Measurements from ENCODE around the gene C7orf33. TPM values are rescaled to one million over a fixed set of nuclear protein-coding genes. Genes with fewer than 3 reads are reported as not detected.
"Not testable (repeated sequence)": the region's sequence is repeated elsewhere in the genome, so short reads cannot be mapped to it uniquely, and the experiment has no call there.

Gene C7orf33
- total and polyA plus RNA-seq, 11 donors, result not detected

DNA sequence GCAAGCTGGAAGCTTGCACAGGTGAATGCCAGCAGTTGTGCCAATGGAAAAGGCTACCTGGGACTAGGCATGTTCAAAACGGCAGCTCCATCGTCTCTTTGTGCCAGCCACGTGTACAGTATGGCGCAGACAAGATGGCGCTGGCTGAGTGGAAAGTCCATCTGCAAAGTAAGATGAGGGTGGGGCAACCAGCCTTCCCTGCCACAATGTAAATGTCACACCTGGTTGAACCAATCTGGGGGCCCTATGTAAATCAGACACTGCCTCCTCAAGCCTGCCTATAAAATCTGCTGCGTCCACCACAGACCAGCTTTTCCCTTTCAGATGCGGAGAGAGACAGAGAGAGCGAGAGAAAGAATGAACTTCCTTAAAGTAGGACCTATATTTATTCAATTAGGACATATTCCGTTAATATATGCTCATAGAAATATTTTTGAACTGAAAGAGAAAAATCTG is 18.5 kb upstream of the C7orf33 start:
- Histone ChIP-seq H3K4me3 (no peak overlapping the region), H3K27me3 (no peaks in the 10 kb centered on the region), H3K27ac (no peak overlapping the region), H3K4me1 (peaks cover 0 to 7% (median 0%) of the 10 kb centered on the region in 12 donors), H3K9me3 (peaks cover 0 to 9% (median 0%) of the 10 kb centered on the region in 12 donors), H3K36me3 (no peaks in the 10 kb centered on the region)
- WGBS, 4 donors, result 87 to 93% (median 89%) methylated on average over 8 to 9 of the region's 9 CpGs
- ATAC-seq, result no peak
- intact Hi-C loops (cut with DNase I), result loop anchor here in 1 of 10 donors (10.0 kb wide), 1 partner anchor 123 kb away; the partner anchor contains the start of gene CUL1
- TF ChIP-seq, protein P1, sequence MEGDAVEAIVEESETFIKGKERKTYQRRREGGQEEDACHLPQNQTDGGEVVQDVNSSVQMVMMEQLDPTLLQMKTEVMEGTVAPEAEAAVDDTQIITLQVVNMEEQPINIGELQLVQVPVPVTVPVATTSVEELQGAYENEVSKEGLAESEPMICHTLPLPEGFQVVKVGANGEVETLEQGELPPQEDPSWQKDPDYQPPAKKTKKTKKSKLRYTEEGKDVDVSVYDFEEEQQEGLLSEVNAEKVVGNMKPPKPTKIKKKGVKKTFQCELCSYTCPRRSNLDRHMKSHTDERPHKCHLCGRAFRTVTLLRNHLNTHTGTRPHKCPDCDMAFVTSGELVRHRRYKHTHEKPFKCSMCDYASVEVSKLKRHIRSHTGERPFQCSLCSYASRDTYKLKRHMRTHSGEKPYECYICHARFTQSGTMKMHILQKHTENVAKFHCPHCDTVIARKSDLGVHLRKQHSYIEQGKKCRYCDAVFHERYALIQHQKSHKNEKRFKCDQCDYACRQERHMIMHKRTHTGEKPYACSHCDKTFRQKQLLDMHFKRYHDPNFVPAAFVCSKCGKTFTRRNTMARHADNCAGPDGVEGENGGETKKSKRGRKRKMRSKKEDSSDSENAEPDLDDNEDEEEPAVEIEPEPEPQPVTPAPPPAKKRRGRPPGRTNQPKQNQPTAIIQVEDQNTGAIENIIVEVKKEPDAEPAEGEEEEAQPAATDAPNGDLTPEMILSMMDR (IDR thresholded peaks at IDR 0.05), result no peak
- no peak for TF ChIP-seq POLR2A (IDR thresholded peaks at IDR 0.05)
- DNase-seq, result no peak

DNA sequence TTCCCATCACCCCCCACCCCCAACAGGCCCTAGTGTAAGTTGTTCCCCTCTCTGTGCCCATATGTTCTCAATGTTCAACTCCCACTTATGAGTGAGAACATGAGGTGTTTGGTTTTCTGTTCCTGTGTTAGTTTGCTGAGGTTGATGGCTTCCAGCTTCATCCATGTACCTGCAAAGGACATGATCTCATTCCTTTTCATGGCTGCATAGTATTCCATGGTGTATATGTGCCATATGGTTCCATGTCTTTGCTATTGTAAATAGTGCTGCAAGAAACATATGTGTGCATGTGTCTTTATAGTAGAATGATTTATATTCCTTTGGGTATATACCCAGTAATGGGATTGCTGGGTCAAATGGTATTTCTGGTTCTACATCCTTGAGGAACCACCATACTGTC is 17.0 kb upstream of the C7orf33 start:
- not testable (repeated sequence) for H3K9me3 ChIP-seq, H3K4me1 ChIP-seq, H3K4me3 ChIP-seq, H3K27me3 ChIP-seq, DNase-seq, ATAC-seq, H3K36me3 ChIP-seq, H3K27ac ChIP-seq
- intact Hi-C loops (cut with DNase I), result loop anchor here in 1 of 10 donors (10.0 kb wide), 1 partner anchor 121 kb away; the partner anchor contains the start of gene CUL1

DNA sequence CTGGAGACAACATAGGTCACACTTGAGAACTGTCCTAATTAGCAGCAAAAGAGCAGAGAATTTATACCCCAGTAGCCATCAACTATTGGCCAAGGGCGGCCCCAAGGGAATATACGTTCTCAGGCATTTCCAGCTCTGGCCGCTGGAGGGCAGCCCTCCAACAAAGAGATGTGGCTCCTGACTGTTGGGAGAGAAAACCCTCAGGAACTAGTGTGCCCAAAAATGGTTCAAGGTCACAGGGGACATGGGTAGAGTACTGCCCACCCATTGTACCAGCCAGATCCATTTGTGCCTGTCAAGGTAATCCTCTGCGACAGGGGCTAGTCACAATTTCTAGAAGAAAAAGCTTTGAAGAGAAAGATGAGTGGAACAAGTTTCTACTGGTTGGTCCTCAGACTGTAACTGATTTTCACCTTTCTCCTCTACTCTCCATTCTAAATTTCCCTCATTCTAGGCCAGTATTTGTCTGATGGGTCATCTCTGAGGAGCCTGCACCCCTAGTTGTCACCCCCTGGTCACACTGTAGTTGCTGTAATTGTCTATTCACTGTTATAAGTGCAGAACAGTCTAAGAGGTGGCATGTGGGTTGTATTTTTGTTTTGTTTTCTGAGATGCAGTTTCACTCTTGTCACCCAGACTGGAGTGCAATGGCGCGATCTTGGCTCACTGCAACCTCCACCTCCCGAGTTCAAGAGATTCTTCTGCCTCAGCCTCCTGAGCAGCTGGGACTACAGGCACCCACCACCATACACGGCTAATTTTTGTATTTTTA is 14.7 kb upstream of the C7orf33 start:
- Histone ChIP-seq H3K4me1 (peaks cover 0 to 9% (median 0%) of the 10 kb centered on the region in 12 donors), H3K4me3 (no peak overlapping the region), H3K9me3 (no peaks in the 10 kb centered on the region), H3K27me3 (no peaks in the 10 kb centered on the region), H3K27ac (no peak overlapping the region), H3K36me3 (no peaks in the 10 kb centered on the region)
- peak; percentile 43 to 73 (median 59) for DNase-seq
- ATAC-seq, result peak in 3 of 4 donors; percentile 62 to 70 (median 68)
- no peak for TF ChIP-seq POLR2A (IDR thresholded peaks at IDR 0.05)
- TF ChIP-seq, protein P1 (IDR thresholded peaks at IDR 0.05), result peak; percentile 68 to 86 (median 78)
- intact Hi-C loops (cut with DNase I), result loop anchor here (1.0 to 10.0 kb wide), 9 partner anchors 74 to 391 kb away; partner anchors contain the start of gene CUL1 (in 2 of the 10)
- WGBS, 4 donors, result 49 to 52% (median 51%) methylated on average over 8 of the region's 8 CpGs

DNA sequence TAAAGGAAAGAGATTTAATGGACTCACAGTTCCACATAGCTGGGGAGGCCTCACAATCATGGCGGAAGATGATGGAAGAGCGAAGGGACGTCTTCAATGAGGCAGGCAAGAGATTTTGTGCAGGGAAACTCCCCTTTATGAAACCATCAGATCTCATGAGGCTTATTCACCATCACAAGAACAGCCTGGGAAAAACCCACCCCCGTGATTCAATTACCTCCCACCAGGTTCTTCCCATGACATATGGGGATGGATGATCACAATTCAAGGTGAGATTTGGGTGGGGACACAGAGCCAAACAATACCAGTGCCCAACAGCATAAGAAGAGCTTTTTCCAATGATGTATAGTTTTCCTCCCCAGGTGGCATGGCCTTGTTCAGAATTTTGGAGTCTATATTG is 11.2 kb upstream of the C7orf33 start:
- no peak for ATAC-seq
- Histone ChIP-seq H3K4me3 (no peak overlapping the region), H3K9me3 (no peaks in the 10 kb centered on the region), H3K36me3 (no peaks in the 10 kb centered on the region), H3K4me1 (peaks cover 0 to 28% (median 0%) of the 10 kb centered on the region in 12 donors), H3K27ac (no peak overlapping the region), H3K27me3 (no peaks in the 10 kb centered on the region)
- 93 to 96% (median 95%) methylated on average over 4 of the region's 4 CpGs for WGBS, 4 donors
- intact Hi-C loops (cut with DNase I), result loop anchor here in 6 of 10 donors (5.0 to 10.0 kb wide), 4 partner anchors 77 to 383 kb away; partner anchors contain the start of gene CUL1 (in 2 of the 6)
- TF ChIP-seq, protein P1 (IDR thresholded peaks at IDR 0.05), result no peak
- no peak for TF ChIP-seq POLR2A (IDR thresholded peaks at IDR 0.05)
- DNase-seq, result no peak

All from heart left ventricle (tissue), 16 donors.